Sciatic nerve (tissue), 2 donors: Measurements from ENCODE around the gene CALHM3. TPM values are rescaled to one million over a fixed set of nuclear protein-coding genes. Genes with fewer than 3 reads are reported as not detected.

Experiments used
- ATAC-seq: fragments of 200-7000 bp; cut with Tn5 transposase; one replicate; pipeline ENCODE4 v1.9.1; 2020; ENCODE audit warnings: mild to moderate bottlenecking, moderate library complexity
- DNase-seq: peaks from one replicate; pipeline ENCODE4 v3.0.0-alpha.2; 2020; ENCODE audit warnings: low spot score
- intact Hi-C: fragments of 100-400 bp; cut with DNase I; formaldehyde crosslinking; loops from one replicate; pipeline ENCODE4 v1.14.2; 2022
- total RNA-seq: library from RNA; stranded (reverse); fragmentation: NEBNext Ultra II Directional; extraction: Animal tissue kit (Norgen Biotek cat#: 25700); gene quantifications from one replicate; pipeline ENCODE4 v1.2.1, GENCODE V29; 2021
- donor health status: DM: no; HTN: no; CAD: no.
- donor health status: DM: no; HTN: no; CAD: no.

The CALHM3 gene
- total RNA-seq, 1 donor from 2014 or later, result not detected

GRCh38 chr10:103478671-103479070 is 369 bp downstream of the CALHM3 start:
- no peak for DNase-seq
- intact Hi-C loops, result no loop called here
- ATAC-seq, result no peak

GRCh38 chr10:103476046-103476768 is 2.8 kb downstream of the CALHM3 start:
- intact Hi-C loops, result no loop called here
- ATAC-seq, result no peak
- no peak for DNase-seq

DNA sequence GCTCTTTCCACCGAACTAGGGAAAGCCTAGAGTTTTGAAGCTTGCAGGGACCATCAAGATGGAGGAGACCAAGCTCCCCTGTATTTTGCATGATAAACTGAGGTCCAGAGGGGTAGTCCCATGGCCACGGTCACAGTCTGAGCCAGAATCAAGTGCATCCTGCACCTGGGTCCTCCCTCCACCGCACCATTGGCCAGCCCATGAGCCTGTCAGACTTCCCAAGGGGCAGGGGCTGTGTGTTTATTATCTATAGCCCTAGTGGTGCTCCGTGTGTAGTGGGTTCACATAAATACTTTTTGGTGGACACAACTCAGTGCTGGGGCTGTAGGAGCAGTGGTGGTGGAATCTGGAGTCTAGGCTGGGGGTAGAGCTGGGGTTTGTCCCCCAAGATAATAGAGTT is 3.6 kb downstream of the CALHM3 start:
- intact Hi-C loops, result no loop called here
- ATAC-seq (no peak), DNase-seq (no peak)

DNA sequence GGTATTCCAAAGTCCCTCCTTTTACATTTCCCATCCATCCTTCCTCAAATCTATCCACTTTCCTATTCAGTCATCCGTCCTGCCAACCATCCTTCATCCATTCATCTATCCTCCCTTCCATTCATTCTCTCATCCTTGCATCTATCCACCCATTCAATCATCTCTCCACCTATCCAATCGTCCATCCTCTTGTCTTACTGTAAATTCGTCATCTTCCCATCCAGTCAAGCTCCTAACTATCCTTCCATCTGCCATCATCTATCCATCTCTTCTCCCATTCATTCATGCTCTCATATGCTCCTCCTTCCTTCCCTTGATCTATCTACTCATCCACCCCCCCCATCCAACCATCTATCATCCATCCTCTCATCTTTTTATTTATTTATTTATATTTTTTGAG is 5.0 kb downstream of the CALHM3 start:
- intact Hi-C loops, result no loop called here
- no peak for ATAC-seq
- no peak for DNase-seq

DNA sequence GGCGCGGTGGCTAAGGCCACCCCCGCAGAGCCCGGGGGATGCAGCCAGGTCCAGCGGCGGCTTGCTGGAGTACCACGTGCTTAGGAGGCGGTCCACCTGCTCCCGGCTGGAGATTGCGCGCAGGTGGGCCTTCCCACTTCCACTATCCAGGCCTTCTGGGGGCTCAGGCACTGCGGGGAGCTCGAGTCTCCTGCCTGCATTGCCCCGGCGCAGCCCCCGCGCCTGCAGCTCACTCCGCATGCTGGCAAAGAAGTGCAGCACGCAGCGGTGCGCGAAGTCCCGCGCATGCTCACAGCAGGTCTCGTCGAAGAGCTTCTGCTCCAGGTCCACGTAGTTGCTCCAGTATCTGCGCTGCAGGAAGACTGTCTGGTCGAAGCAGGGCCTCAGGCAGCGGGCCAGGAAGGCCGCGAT is 5.8 kb downstream of the CALHM3 start:
- ATAC-seq, result no peak
- intact Hi-C loops, result no loop called here

DNA sequence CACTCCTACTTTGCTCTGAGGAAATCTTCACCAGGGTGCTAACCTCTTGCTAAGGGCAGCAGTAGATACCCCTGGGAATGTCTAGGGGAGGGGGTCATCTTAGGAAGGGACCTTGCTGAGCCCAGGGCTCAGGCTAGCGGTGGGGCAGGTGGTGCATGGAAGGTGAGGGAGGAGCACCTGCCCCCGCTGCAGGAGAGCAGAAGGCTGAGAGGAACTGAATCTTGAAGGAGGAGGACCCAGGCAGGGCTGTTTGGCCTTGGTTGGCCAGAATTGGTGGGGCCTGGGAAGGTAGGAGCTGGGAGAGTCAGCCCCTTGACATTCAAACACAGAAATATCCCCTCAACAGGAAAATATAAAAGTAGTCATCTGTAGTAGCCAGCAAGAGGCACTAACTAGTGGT is 7.0 kb downstream of the CALHM3 start:
- ATAC-seq, result no peak
- intact Hi-C loops, result no loop called here
- no peak for DNase-seq

More for the DNA sequence above, 5.8 kb downstream of the CALHM3 start:
- DNase-seq, result no peak

DNA sequence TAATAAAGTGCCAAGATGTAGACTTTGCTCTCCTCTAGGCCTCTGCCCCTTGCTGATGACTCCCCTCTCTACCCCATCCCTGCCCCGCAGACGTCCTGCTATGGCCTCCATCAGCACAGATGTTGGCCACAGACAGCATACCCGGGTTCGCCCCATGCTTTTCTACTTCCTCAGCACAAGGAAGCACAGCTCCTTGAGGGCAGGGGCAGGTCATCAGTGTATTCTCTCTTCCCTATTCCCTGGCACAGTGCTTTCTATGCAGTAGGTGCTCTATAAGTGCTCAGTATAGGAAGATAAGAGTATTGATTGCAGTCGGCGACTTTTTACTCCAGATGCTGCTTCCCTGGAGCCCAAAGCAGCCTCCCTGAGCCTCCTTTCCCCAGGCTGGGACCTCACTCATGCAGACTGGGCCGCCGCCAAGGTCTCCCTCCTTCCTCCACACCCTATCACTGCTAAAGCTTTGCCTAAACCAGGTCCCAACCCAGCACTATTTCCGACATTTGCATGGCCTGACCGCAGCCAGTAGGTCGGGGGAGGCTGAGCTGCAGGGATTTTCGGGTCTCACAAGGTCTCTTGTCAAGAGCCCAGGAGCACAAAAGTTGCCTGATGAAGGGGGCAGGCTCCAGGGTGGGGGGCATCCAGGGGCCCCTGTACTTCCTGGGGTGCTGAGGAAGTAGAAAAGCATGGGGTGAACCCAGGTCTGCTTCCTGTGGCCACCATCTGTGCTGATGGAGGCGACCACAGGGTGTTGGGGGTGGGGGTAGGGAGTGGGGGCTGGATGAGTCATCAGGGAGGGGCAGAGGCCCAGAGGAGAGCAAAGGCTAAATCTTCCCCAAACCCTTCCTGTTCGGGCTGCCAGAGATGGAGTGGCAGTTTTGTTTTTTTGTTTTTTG is 8.0 kb downstream of the CALHM3 start:
- DNase-seq, result no peak

DNA sequence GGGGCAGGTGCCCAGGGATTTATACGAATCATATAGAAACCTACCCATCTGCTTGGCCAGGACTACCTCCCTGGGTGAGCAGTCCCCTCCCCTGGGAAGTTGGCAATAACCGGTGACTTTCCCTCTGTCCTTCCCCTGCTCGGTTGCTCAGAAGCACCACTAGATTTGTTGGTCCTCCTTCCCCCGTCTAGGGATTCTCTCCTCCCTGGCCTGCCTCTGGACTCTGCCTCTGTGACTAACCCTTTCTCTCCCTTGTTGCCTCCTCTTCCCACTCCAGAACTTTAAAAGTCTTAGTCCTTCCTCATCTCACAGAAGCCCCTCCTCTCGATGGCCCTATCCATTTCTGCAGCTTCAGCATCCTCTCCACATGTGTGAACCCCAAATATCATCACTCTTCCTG is 9.8 kb downstream of the CALHM3 start:
- ATAC-seq (no peak), DNase-seq (no peak)
- intact Hi-C loops, result no loop called here

More for the DNA sequence above, 8.0 kb downstream of the CALHM3 start:
- ATAC-seq, result peak; percentile 57
- intact Hi-C loops, result no loop called here

- intact Hi-C loops, result no loop called here
These were observed 11.6 kb downstream of the CALHM3 start for GRCh38 chr10:103467406-103467805.

GRCh38 chr10:103466734-103467133 is 12.3 kb downstream of the CALHM3 start:
- ATAC-seq, result no peak
- intact Hi-C loops, result no loop called here
- no peak for DNase-seq

More at GRCh38 chr10:103467406-103467805, 11.6 kb downstream of the CALHM3 start:
- ATAC-seq (no peak), DNase-seq (no peak)

DNA sequence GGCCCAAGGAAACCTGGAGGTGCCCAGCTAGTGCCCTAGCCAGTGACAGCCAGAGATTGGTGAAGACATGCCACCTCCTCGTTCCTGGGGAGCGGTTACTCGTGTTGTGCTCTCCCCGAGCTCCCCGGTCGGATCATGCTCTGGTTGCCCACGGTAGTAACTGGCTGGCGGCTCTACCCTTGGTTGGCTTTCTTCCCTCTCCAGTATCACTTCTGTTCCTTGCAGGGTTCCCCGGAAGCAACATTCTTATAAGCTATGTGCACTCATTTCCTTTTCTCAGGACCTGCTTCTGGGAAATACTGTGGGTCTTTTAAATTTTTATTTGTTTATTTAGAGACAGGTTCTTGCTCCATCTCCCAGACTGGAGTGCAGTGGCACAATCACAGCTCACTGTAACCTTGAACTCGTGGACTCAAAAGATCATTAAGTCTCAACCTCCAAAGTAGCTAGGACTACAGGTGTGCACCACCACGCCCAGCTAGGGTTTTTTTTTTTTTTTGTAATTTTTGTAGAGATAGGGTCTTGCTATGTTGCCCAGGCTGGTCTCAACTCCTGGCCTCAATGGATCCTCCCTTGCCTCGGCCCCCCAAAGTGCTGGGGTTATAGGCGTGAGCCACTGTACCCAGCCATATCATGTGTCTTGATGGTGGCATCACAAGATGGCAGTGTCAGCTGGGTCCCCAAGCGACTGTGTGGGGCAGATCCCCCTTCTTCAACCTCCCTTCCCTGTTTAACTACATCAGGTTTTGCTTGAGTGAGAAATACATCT is 13.4 kb downstream of the CALHM3 start:
- DNase-seq (no peak), ATAC-seq (peak; percentile 13)
- intact Hi-C loops, result no loop called here

- ATAC-seq (no peak), DNase-seq (no peak)
- intact Hi-C loops, result no loop called here
These were observed 15.5 kb downstream of the CALHM3 start for GRCh38 chr10:103463499-103463898.

GRCh38 chr10:103459615-103460014 is 19.4 kb downstream of the CALHM3 start:
- ATAC-seq (no peak), DNase-seq (no peak)
- intact Hi-C loops, result no loop called here

DNA sequence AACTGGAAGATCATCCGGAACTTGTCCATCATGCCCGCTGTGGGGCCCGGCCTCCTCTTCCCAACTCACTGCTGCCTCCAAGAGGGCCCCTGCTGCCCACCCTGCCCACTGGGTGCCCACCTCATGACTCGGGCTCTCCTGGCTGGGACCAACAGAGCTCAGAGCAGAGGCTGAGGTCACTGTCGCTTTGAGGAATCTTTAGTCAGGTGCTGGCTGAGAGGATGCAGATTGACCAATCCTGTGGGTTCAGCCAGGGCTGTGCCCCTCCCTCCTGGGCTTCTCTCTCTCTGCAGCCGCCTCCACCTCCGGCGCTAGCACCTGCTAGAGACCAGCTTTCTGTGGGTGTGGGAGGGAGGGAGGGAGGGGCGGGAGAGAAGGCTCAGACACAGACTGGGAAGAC is 20.3 kb downstream of the CALHM3 start, which contains the start of gene CALHM1:
Gene CALHM1 (minus strand): TSS at position 181 of the 400 bp plus-strand sequence. CDS start 149 bp downstream, at position 32.
- no peak for DNase-seq
- intact Hi-C loops, result no loop called here
- ATAC-seq, result no peak

- DNase-seq (no peak), ATAC-seq (no peak)
- intact Hi-C loops, result no loop called here
These were observed 21.0 kb downstream of the CALHM3 start for GRCh38 chr10:103457896-103458583.

- ATAC-seq (no peak), DNase-seq (no peak)
- intact Hi-C loops, result no loop called here
These were observed 21.8 kb downstream of the CALHM3 start for GRCh38 chr10:103457176-103457712.

DNA sequence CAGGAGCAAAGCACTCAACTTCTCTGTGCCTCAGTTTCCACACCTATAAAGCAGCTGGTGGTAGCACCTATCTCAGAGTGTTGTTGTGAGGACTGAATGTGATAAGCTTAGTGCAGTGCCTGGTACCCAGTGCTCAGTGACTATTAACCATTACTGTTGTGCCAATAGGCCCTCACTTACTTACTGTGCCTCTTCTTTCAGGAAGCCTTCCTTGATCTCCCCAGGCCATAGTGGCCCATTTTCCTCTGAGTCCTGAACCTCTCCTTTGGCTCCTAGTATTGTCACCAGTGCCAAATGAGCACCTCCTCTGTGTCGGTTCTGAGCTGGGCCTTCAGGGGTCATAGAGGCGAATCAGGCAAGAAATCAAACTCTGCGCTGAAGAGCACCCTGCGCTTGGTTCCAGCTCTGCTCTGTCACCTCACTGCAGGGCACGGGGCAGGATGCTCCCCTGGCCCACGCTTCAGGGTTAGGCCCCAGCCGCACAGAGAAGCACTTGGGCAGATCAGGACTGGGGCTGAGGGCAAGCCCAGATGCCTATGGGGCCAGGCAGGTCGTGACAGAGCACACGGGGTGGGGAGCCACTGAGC is 22.9 kb downstream of the CALHM3 start:
- no peak for DNase-seq
- ATAC-seq, result no peak
- intact Hi-C loops, result no loop called here

GRCh38 chr10:103455235-103455634 is 23.8 kb downstream of the CALHM3 start:
- ATAC-seq (no peak), DNase-seq (no peak)
- intact Hi-C loops, result no loop called here
